Common myeloid progenitor, CD34-positive (primary cell): ENCODE results near the gene GSTA5.
A peak's percentile ranks its signal among the peaks of the same experiment; 100 is the strongest.
"Not testable (repeated sequence)": the region's sequence is repeated elsewhere in the genome, so short reads cannot be mapped to it uniquely, and the experiment has no call there.

Source experiments
- CTCF ChIA-PET: fragments of 350-600 bp; sonication (Branson Sonifier 250); formaldehyde crosslinking; loops from one replicate; lab custom pipeline; 2021; ENCODE audit warnings: antibody characterized with exemption; lab: Charles Lee
- POLR2A ChIA-PET: fragments of 350-600 bp; sonication (Branson Sonifier 250); formaldehyde crosslinking; loops from one replicate; lab custom pipeline; 2021; ENCODE audit warnings: antibody characterized with exemption; lab: Charles Lee
- DNase-seq, 3 donors: peaks; one replicate each; pipeline versions ENCODE4 v3.0.0 to v3.0.0-alpha.2; 2013
- H3K27ac ChIP-seq, 2 experiments: 1 replicate in 1 of 2; 2 replicates in 1 of 2; pipeline ENCODE4 v1.7.0; 2013; ENCODE audit warnings: inconsistent platforms in 2 of 2, low read length in 2 of 2, mild to moderate bottlenecking in 2 of 2, low read depth in 1 of 2, moderate library complexity in 1 of 2; ENCODE audit not compliant: severe bottlenecking in 2 of 2, insufficient read depth in 1 of 2, poor library complexity in 1 of 2
- H3K27me3 ChIP-seq, 5 experiments: replicated peaks in 2 of 5; 1 replicate in 3 of 5; 2 replicates in 2 of 5; pipeline versions ENCODE4 v1.6.1 to v1.7.0; 2013; ENCODE audit warnings: low read length in 4 of 5, mild to moderate bottlenecking in 2 of 5, moderate library complexity in 2 of 5, inconsistent platforms in 1 of 5; ENCODE audit not compliant: insufficient read depth in 5 of 5, control insufficient read depth in 4 of 5
- H3K36me3 ChIP-seq, 4 experiments: 1 replicate in 2 of 4; 2 replicates in 2 of 4; pipeline versions ENCODE4 v1.6.1 to v1.7.0; 2013; ENCODE audit warnings: low read length in 3 of 4, control low read depth in 1 of 4, mild to moderate bottlenecking in 1 of 4; ENCODE audit not compliant: control insufficient read depth in 4 of 4, insufficient read depth in 4 of 4
- H3K4me1 ChIP-seq, 4 experiments: 1 replicate in 3 of 4; 2 replicates in 1 of 4; pipeline versions ENCODE4 v1.6.1 to v1.7.1; 2013; ENCODE audit warnings: low read length in 3 of 4, mild to moderate bottlenecking in 3 of 4, control low read depth in 1 of 4, inconsistent platforms in 1 of 4, moderate library complexity in 1 of 4; ENCODE audit not compliant: control insufficient read depth in 4 of 4, insufficient read depth in 4 of 4; ENCODE audit errors: control extremely low read depth in 1 of 4
- H3K4me3 ChIP-seq, 7 experiments: 1 replicate in 4 of 7; 2 replicates in 3 of 7; pipeline versions ENCODE4 v1.5.1 to v1.7.0; 2013; ENCODE audit warnings: mild to moderate bottlenecking in 7 of 7, low read length in 6 of 7, moderate library complexity in 6 of 7, inconsistent platforms in 2 of 7, low read depth in 2 of 7, control low read depth in 1 of 7; ENCODE audit not compliant: insufficient read depth in 4 of 7, control insufficient read depth in 1 of 7; ENCODE audit errors: extremely low read depth in 1 of 7
- H3K9me3 ChIP-seq, 5 experiments: 1 replicate in 4 of 5; 2 replicates in 1 of 5; pipeline versions ENCODE4 v1.6.1 to v1.7.1; 2013; ENCODE audit warnings: low read length in 4 of 5, mild to moderate bottlenecking in 2 of 5, inconsistent platforms in 1 of 5, low read depth in 1 of 5, moderate library complexity in 1 of 5; ENCODE audit not compliant: control insufficient read depth in 4 of 5, insufficient read depth in 2 of 5; ENCODE audit errors: control extremely low read depth in 1 of 5
- whole genome bisulfite sequencing: methylation state at CpG from one replicate; pipeline ENCODE4 v1.1.5; 2013; ENCODE audit not compliant: insufficient coverage; 5-methylcytosine and 5-hydroxymethylcytosine counted together

GSTA5 gene

GRCh38 chr6:52825270-52825793 is 15.3 kb downstream of the GSTA5 start:
- H3K4me1 ChIP-seq, DNase-seq, H3K4me3 ChIP-seq, CTCF ChIA-PET, POLR2A ChIA-PET, H3K36me3 ChIP-seq, H3K27me3 ChIP-seq, H3K9me3 ChIP-seq, H3K27ac ChIP-seq: not testable (repeated sequence)
- 96% methylated on average over 21 of the region's 25 CpGs for WGBS

- no peaks in the 10 kb centered on the region for H3K36me3 ChIP-seq
- H3K9me3 ChIP-seq = peaks cover 0 to 9% (median 0%) of the 10 kb centered on the region in 5 experiments
- POLR2A ChIA-PET = no interaction called here
- DNase-seq = no peak
- CTCF ChIA-PET = no interaction called here
- no peaks in the 10 kb centered on the region for H3K27me3 ChIP-seq
- no peak overlapping the region for H3K4me3 ChIP-seq
- WGBS = 100% methylated on average over 1 of the region's 1 CpG
- H3K27ac ChIP-seq = no peak overlapping the region
- no peaks in the 10 kb centered on the region for H3K4me1 ChIP-seq
Measured at GRCh38 chr6:52821842-52822241, 18.8 kb downstream of the GSTA5 start.

GRCh38 chr6:52820198-52820597 is 20.4 kb downstream of the GSTA5 start:
- Histone ChIP-seq H3K27ac (no peak overlapping the region), H3K36me3 (no peaks in the 10 kb centered on the region), H3K4me1 (no peaks in the 10 kb centered on the region), H3K27me3 (no peaks in the 10 kb centered on the region), H3K4me3 (no peak overlapping the region), H3K9me3 (peaks cover 0 to 9% (median 0%) of the 10 kb centered on the region in 5 experiments)
- POLR2A ChIA-PET = no interaction called here
- CTCF ChIA-PET = no interaction called here
- 100% methylated on average over 1 of the region's 2 CpGs for WGBS
- no peak for DNase-seq

GRCh38 chr6:52815167-52816092 is 25.2 kb downstream of the GSTA5 start:
- Histone ChIP-seq H3K4me1 (no peaks in the 10 kb centered on the region), H3K27ac (no peak overlapping the region), H3K9me3 (no peaks in the 10 kb centered on the region), H3K4me3 (no peak overlapping the region), H3K27me3 (no peaks in the 10 kb centered on the region), H3K36me3 (no peaks in the 10 kb centered on the region)
- 43% methylated on average over 12 of the region's 15 CpGs for WGBS
- CTCF ChIA-PET = interaction anchor here (1.5 to 2.0 kb wide), 2 partner anchors 11 to 13 kb away, joined by 3 to 4 read pairs; partner anchors contain the start of gene GSTA1
- POLR2A ChIA-PET = no interaction called here
- peak; percentile 31 to 36 (median 36) for DNase-seq

- DNase-seq, H3K27me3 ChIP-seq, POLR2A ChIA-PET, H3K4me1 ChIP-seq, H3K4me3 ChIP-seq, H3K9me3 ChIP-seq, H3K27ac ChIP-seq, H3K36me3 ChIP-seq: not testable (repeated sequence)
- WGBS = 81% methylated on average over 3 of the region's 3 CpGs
- CTCF ChIA-PET = interaction anchor here (2.0 kb wide), 1 partner anchor 14 kb away, joined by 4 read pairs; no protein-coding TSS in a partner anchor
Measured at GRCh38 chr6:52814545-52814944, 26.1 kb downstream of the GSTA5 start.

- WGBS = no CpG with 5 or more reads among the region's 4 CpGs
Measured at GRCh38 chr6:52809777-52810176, 30.8 kb downstream of the GSTA5 start.

GRCh38 chr6:52808660-52809059 is 32.0 kb downstream of the GSTA5 start:
- CTCF ChIA-PET = no interaction called here
- POLR2A ChIA-PET = no interaction called here
- WGBS = 97% methylated on average over 5 of the region's 5 CpGs

More at GRCh38 chr6:52809777-52810176, 30.8 kb downstream of the GSTA5 start:
- H3K4me1 ChIP-seq, H3K27ac ChIP-seq, DNase-seq, H3K9me3 ChIP-seq, H3K4me3 ChIP-seq, H3K36me3 ChIP-seq, CTCF ChIA-PET, H3K27me3 ChIP-seq, POLR2A ChIA-PET: not testable (repeated sequence)

More at GRCh38 chr6:52808660-52809059, 32.0 kb downstream of the GSTA5 start:
- DNase-seq = no peak
- Histone ChIP-seq H3K36me3 (no peaks in the 10 kb centered on the region), H3K4me1 (no peaks in the 10 kb centered on the region), H3K4me3 (no peak overlapping the region), H3K27me3 (no peaks in the 10 kb centered on the region), H3K9me3 (no peaks in the 10 kb centered on the region), H3K27ac (no peak overlapping the region)
